Thyroid gland (tissue), 4 donors: Measurements from ENCODE around the gene SQSTM1. TPM values are rescaled to one million over a fixed set of nuclear protein-coding genes. Genes with fewer than 3 reads are reported as not detected.

Experiments used
- DNase-seq, 2 donors: peaks; one replicate each; pipeline ENCODE4 v3.0.0-alpha.2; 2019
- H3K27ac ChIP-seq, 3 donors: fragments of 200-600 bp; sonication (generic); 1 replicate in 2 of 3; 2 replicates in 1 of 3; pipeline ENCODE4 v1.5.1; 2016 to 2019; ENCODE audit warnings: mild to moderate bottlenecking in 1 of 3, moderate library complexity in 1 of 3
- H3K27me3 ChIP-seq: fragments of 200-600 bp; sonication (generic); one replicate; pipeline ENCODE4 v1.5.1; 2019
- H3K36me3 ChIP-seq, 2 donors: fragments of 200-600 bp; sonication (generic); one replicate each; pipeline ENCODE4 v1.5.1; 2016 to 2019
- H3K4me1 ChIP-seq, 2 donors: fragments of 200-600 bp; sonication (generic); one replicate each; pipeline ENCODE4 v1.5.1; 2017 to 2019
- H3K4me3 ChIP-seq, 3 donors: fragments of 200-600 bp; sonication (generic); replicated peaks in 1 of 3; 1 replicate in 2 of 3; 2 replicates in 1 of 3; pipeline ENCODE4 v1.5.1; 2016; ENCODE audit warnings: mild to moderate bottlenecking in 1 of 3
- H3K9me3 ChIP-seq: fragments of 200-600 bp; sonication (generic); one replicate; pipeline ENCODE4 v1.5.1; 2017
- CTCF ChIP-seq, 6 experiments: fragments of 200-600 bp in 3 of 6; fragments of 450-650 bp in 3 of 6; sonication (generic) in 3 of 6; IDR thresholded peaks; one replicate each; pipeline ENCODE4 v1.5.1; 2016 to 2019; ENCODE audit warnings: antibody characterized with exemption in 6 of 6, mild to moderate bottlenecking in 2 of 6, inconsistent platforms in 1 of 6, moderate library complexity in 1 of 6
- POLR2A ChIP-seq, 2 donors: fragments of 450-650 bp; IDR thresholded peaks; one replicate each; pipeline ENCODE4 v1.6.1; 2017; ENCODE audit warnings: antibody characterized with exemption in 2 of 2, mild to moderate bottlenecking in 2 of 2, moderate library complexity in 1 of 2
- WGBS, 2 donors: methylation state at CpG; one replicate each; pipeline ENCODE4 v1.1.5; 2017; 5-methylcytosine and 5-hydroxymethylcytosine counted together
- intact Hi-C: fragments of 100-400 bp; cut with DNase I; formaldehyde crosslinking; loops from one replicate; pipeline ENCODE4 v1.15.1; 2023
- total RNA-seq, 4 donors: library from RNA; depleted of rRNA; stranded (reverse); fragments of >200 nt; gene quantifications; one replicate each; pipeline ENCODE4 v1.2.3, GENCODE V29; 2016

The SQSTM1 gene
- total RNA-seq, 4 donors from 2014 or later: 649 to 1,146 (median 971) TPM

GRCh38 chr5:179806250-179807048, 14.3 kb upstream of the SQSTM1 start, which contains the start of gene MGAT4B:
Gene MGAT4B (minus strand): TSS chr5:179806866. CDS start chr5:179806583, 283 bp downstream.
- intact Hi-C loops: loop anchor here (5.0 kb wide), 1 partner anchor 184 kb away; the partner anchor contains the start of gene HNRNPH1
- WGBS, 2 donors: no CpG with 5 or more reads among the region's 108 CpGs
- Histone ChIP-seq H3K27ac (peak within 1 kb of the TSS; percentile 55 to 89 (median 89)), H3K36me3 (no peaks in the 10 kb centered on the region), H3K4me3 (peak within 1 kb of the TSS; percentile 71 to 83 (median 73)), H3K4me1 (peaks cover 13 to 40% of the 10 kb centered on the region in 2 donors), H3K27me3 (no peaks in the 10 kb centered on the region), H3K9me3 (no peaks in the 10 kb centered on the region)
- peak; percentile 76 to 81 for DNase-seq
- TF ChIP-seq CTCF (IDR thresholded peaks at IDR 0.05) (peak in 1 of 6 experiments; percentile 25), POLR2A (IDR thresholded peaks at IDR 0.05) (peak; percentile 30 to 77)

- Histone ChIP-seq H3K36me3 (no peaks in the 10 kb centered on the region), H3K27me3 (no peaks in the 10 kb centered on the region), H3K27ac (no peak overlapping the region), H3K4me1 (peaks cover 6 to 17% of the 10 kb centered on the region in 2 donors), H3K4me3 (no peak overlapping the region), H3K9me3 (no peaks in the 10 kb centered on the region)
- WGBS, 2 donors: 94 to 96% methylated on average over 6 to 25 of the region's 27 CpGs
- TF ChIP-seq CTCF (IDR thresholded peaks at IDR 0.05) (no peak), POLR2A (IDR thresholded peaks at IDR 0.05) (no peak)
- no peak for DNase-seq
- intact Hi-C loops: no loop called here
Observed at GRCh38 chr5:179812135-179812825, 8.4 kb upstream of the SQSTM1 start.

GRCh38 chr5:179812997-179813607, 7.6 kb upstream of the SQSTM1 start:
- Histone ChIP-seq H3K27ac (no peak overlapping the region), H3K27me3 (no peaks in the 10 kb centered on the region), H3K9me3 (no peaks in the 10 kb centered on the region), H3K4me1 (peaks cover 10 to 18% of the 10 kb centered on the region in 2 donors), H3K36me3 (no peaks in the 10 kb centered on the region), H3K4me3 (no peak overlapping the region)
- WGBS, 2 donors: 91 to 93% methylated on average over 5 of the region's 5 CpGs
- TF ChIP-seq POLR2A (IDR thresholded peaks at IDR 0.05): no peak
- no peak for DNase-seq
- intact Hi-C loops: no loop called here

- H3K27me3 ChIP-seq: no peaks in the 10 kb centered on the region
- H3K4me3 ChIP-seq: no peak overlapping the region
- H3K9me3 ChIP-seq: no peaks in the 10 kb centered on the region
- DNase-seq: no peak
- H3K27ac ChIP-seq: no peak overlapping the region
- no peaks in the 10 kb centered on the region for H3K36me3 ChIP-seq
- 85 to 87% methylated on average over 3 of the region's 3 CpGs for WGBS, 2 donors
- H3K4me1 ChIP-seq: peaks cover 17 to 26% of the 10 kb centered on the region in 2 donors
- intact Hi-C loops: no loop called here
- TF ChIP-seq CTCF (IDR thresholded peaks at IDR 0.05) (no peak), POLR2A (IDR thresholded peaks at IDR 0.05) (no peak)
Observed at GRCh38 chr5:179814090-179814489, 6.6 kb upstream of the SQSTM1 start.

- DNase-seq: no peak
- Histone ChIP-seq H3K4me3 (no peak overlapping the region), H3K27me3 (no peaks in the 10 kb centered on the region), H3K27ac (no peak overlapping the region), H3K4me1 (peaks cover 31 to 39% of the 10 kb centered on the region in 2 donors), H3K36me3 (no peaks in the 10 kb centered on the region), H3K9me3 (no peaks in the 10 kb centered on the region)
- intact Hi-C loops: no loop called here
- TF ChIP-seq CTCF (IDR thresholded peaks at IDR 0.05) (no peak), POLR2A (IDR thresholded peaks at IDR 0.05) (no peak)
- WGBS, 2 donors: 91 to 96% methylated on average over 21 of the region's 21 CpGs
Observed at GRCh38 chr5:179815491-179816249, 5.0 kb upstream of the SQSTM1 start.
